ENCODE measurements around the gene USP6NL.

The USP6NL gene

DNA sequence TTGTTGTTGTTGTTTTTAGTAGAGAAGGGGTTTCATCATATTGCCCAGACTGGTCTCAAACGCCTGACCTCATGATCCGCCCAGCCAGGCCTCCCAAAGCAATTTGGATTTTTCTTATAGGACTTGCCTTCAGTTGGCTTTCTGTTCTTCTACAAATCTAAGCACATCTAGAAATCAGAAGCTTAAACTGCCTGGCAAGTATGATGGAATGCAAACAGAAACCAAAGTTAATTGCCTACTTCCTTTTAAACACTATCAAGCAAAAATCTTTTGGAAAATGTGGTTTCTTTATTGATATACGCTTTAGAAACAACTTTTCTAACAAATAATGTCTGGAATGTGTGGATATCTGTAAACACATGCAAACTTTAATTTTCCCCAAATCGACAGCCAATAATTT lies 64.9 kb downstream of the USP6NL start:
- DNase-seq: no peak

DNA sequence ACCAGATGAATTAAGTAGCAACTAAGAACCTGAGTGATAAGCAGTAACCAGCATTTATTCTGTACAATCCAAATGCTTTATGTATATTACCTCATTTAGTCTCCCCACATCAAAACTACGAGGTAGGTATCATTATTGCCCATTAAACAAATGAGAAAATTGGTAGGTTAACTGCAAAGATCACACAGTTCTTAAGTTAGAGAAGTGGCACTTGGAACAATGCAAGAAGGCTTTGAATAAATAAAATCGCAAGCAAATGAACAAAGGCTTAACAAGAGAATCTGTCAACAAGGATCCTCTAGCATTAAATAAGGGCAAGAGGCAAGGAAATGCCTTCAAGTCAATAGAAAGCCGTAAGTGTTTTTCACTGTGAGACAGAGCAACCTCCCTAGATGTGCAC lies 70.2 kb downstream of the USP6NL start:
- DNase-seq: no peak

GRCh38 chr10:11539191-11539868 lies 72.1 kb downstream of the USP6NL start:
- DNase-seq: no peak

- DNase-seq: no peak
These were observed 72.6 kb downstream of the USP6NL start for GRCh38 chr10:11538834-11539190.

DNA sequence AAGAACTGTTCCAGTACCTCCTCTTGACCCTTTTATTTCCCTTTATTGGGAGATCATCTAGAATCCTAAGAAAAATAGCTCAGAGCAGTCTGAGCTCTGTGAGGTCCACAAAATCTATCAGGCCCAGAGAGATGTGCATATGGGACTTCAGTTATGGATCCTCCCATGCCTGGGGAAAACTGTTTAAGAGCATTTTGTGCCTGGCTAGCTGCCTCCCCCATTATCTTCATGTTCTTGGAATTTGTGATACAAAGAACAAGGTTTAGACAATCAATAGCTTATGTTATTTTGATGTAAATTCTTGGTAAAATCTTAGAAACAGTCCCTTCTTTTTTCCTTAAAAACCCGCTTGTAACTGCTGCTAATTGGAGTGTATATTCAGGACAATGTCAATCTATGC lies 75.2 kb downstream of the USP6NL start:
- DNase-seq: no peak

GRCh38 chr10:11535346-11535959 lies 76.0 kb downstream of the USP6NL start:
- DNase-seq: no peak

DNA sequence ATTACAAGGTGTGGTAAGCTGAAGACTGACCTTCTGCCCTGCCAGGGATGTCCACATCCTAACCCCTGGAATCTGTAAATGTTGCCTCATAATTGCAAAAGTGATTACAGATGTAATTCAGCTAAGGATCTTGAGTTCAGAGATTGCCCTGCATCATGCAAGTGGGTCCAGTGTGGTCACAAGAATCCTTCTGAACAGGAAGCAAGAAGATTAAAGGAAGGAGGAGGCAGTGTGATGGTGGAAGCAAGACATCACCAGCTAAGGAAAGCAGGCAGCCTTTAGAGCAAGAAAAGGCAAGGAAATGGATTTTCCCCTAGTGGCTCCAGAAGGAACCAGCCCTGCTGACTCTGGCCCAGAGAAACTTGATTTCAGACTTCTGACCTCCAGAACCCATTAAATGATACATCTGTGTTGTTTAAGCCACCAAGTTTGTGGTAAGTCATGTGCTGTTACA lies 78.1 kb downstream of the USP6NL start:
- DNase-seq: no peak

DNA sequence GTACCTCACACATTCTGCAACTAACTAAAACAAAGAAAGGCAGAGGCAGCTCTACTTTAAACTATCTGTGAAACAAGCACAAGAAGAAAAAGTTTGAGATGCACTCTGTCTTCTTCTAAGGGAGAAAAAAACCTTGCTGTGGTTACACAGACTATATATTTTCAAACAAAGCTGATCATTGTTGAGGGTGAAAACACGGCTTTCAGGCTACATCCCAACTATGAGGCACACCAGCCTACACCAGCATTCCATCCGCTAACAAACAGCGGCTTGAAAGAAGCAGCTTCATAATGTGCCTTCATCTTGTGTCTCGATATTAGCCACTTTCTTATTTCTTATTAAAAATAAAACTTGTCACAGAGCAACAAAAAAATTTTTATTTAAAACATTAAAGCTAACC lies 79.1 kb downstream of the USP6NL start:
- DNase-seq: no peak

- no peak for DNase-seq
These were observed 80.6 kb downstream of the USP6NL start for GRCh38 chr10:11530806-11531205.

GRCh38 chr10:11529276-11529903 lies 82.1 kb downstream of the USP6NL start:
- no peak for DNase-seq

GRCh38 chr10:11528286-11528685 lies 83.2 kb downstream of the USP6NL start:
- DNase-seq: no peak

GRCh38 chr10:11527691-11528255 lies 83.7 kb downstream of the USP6NL start:
- DNase-seq: no peak

GRCh38 chr10:11527068-11527467 lies 84.4 kb downstream of the USP6NL start:
- DNase-seq: no peak

GRCh38 chr10:11525503-11525902 lies 85.9 kb downstream of the USP6NL start:
- no peak for DNase-seq

DNA sequence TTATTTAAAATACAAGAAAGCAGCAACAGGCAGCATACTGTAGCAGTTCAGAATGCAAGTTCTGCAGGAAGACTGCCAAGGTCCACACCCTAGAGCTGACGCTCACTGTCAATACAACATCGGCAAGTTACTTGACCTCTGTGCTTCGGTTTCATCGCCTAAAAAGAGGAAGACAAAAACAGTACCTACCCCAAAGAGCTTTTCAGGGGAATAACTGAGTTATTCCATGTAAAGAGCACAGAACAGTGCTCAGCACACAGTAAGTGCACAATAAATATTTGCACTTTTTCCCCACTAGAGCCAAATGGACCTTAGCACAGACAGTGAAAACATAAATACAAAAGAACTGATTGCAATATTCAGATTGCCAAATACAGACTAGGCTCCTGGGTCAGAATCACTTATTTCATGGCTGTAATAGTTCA lies 88.6 kb downstream of the USP6NL start:
- no peak for DNase-seq

DNA sequence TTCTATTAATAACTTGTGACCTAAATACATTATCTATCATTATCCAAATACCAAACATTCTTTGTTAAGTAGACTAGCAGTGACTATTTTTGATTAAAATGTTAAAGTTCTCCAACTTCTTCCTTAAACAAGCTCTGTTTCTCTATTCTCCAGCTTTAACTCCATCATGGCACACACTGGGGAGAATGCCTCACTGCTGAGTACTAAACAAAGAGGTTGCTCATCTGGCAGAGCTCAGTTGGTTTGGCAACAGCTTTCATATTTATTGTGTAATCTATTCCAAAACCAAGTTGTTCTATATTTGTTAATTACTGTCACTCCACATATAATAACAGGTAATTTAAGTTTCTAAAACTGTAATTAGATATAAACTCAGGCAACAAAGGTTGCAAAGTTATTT lies 89.6 kb downstream of the USP6NL start:
- DNase-seq: no peak

DNA sequence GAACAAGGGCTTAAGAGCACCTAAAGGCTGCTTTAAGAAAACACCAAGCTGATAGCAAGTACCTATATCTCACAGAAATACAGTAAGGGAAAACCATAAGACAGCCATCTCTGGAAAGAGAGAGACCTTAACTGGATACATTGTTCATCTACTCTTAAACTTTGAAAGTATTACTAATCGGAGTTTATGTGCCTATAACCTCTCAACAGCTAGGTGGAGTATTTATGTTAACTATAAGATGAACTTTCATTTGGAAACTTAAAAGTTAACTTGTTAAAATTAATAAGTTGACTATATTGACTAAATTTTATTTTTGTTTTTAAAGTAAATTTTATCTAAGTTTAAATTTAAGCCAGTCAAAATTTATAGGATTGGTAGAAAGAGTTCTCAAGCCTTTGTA lies 90.6 kb downstream of the USP6NL start:
- no peak for DNase-seq

DNA sequence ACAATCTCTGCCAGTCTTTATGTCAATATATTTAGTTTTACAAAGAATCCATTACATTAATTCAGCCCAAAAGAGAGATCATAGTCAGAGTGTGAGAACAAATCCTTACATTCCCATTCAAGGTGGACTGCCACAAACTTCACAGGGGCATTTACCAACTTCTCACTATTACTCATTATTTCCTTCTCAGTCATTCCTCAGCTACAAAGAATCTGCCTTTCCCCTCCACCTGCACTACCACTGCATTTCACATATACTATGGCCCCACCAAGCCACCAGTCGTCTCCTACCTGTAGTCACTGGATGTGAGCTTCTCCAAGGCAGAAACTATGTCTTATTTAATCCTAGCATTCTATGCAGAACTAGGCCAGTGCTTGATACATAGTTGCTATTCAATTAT lies 94.3 kb downstream of the USP6NL start:
- DNase-seq: no peak

DNA sequence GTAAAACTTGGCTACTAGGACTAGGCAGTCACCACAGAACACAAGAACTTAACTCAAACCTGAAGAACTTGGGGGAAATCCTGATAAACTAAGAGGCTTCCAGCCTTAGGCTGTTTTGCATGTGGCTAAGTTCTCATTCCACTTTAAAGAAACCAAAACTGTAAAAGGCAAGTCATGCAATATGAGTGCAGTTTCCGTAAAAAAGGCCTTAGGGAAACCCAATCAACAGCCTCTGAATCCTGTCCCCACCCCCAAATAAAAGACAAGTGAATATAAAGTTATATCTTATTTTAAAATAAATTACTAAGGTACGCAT lies 95.1 kb downstream of the USP6NL start:
- DNase-seq: no peak

DNA sequence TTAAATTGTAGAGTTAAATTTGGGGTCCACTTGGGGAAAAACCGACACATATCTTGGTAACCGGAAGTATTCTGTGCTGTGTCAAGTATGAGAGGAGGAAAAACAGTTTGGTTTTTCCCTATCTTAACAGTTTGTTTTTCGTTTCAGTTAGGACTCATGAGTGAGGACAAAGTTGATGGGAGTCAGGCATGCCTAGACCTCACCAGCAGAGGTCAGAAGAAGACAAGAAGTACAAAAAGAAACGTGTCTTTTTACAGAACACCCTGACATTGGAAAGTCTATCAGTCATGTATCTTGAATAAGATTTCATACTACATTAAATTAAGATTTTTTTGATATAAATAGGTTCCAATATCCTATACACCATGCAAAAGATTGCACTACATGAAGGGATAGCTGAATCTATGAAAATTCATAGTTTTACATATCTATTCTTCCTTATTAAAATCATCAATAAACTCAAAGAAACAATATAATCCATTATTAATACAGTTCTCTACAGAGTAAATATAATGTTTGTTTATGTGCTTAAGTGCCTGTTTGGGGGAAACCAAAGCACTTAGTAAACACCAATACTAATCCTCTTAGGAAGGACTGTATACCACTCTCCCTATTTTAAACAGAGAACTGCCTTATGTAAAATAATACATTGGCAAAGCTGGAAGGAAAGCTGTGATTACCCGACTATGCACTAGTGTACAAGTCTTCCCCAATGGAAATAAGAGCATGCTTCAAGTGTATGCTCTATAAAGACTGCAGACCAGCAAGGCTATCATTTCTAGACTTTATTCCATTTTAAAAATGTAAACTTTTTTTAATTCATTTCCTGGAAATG lies 95.6 kb downstream of the USP6NL start:
- DNase-seq: no peak

DNA sequence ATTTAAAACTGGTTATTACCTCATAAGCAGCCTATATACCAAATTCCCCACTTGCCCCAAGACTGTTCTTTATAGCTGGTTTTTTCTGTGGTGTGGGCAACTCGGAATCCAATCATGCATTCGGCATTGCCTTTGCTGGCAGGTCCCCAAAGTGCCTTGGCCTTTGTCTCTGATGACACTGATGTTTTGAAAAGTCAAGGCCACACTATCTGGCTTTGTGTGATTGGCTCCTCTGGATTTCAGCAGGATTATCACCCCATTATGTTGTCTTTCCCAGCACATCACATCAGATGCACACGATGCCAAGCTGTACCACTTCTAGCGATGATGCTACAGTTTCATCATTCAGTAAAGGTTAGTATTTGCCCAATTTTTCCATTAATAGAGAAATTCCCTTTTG lies 97.7 kb downstream of the USP6NL start:
- no peak for DNase-seq

GRCh38 chr10:11512596-11512995 lies 98.9 kb downstream of the USP6NL start:
- no peak for DNase-seq

DNA sequence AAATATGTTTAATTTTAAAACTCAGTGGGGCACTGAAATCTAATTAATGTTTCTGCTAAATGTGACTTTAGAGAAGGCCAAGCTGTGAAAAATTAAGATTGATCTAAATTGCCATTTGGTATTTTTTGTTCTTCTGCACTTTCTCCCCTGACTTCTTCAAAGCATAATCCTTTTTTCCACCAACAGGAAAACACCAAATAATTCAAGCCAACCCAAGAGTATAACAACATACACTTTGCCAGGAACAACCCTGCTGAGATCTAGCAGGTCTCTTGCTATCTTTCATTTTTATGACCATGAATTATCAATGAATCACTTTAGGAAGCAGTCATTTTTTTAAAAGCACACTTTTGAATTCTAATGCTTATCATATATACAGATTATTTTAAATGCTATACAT lies 100.1 kb downstream of the USP6NL start:
- DNase-seq: no peak

DNA sequence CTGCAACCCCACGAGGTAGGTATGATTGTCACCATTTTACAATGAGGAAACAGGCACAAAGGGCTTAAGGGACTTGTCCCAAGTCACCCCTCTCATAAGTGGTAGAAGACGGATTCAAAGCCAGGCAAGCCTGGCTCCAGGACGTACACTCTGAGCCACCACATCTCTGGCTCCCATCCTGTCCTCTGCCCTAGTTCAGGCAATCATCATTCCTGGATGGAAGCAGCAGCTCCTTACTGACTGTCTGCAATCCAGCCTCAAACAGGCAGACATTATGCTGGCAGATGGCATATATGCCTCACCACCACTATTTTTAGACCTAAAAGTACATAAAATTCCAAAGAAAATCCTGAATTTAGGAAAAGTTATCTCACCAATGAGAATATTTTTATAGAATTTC lies 100.7 kb downstream of the USP6NL start:
- DNase-seq: no peak

All from NCI-H2107 (cell line).